DMS153 treated with DMSO at 0.1 percent for 48 hours (cell line): ENCODE measurements around the gene COPZ1.
"Not testable (repeated sequence)": the region's sequence is repeated elsewhere in the genome, so short reads cannot be mapped to it uniquely, and the experiment has no call there.

Experiments
- DNase-seq: peaks from one replicate; lab custom pipeline; 2025; ENCODE audit not compliant: unreplicated experiment; lab: John Stamatoyannopoulos, UW

COPZ1 gene

GRCh38 chr12:54330442-54330841 lies 5.5 kb downstream of the COPZ1 start:
- DNase-seq, result no peak

- no peak for DNase-seq
Observed at GRCh38 chr12:54331461-54331860, 6.5 kb downstream of the COPZ1 start.

GRCh38 chr12:54333420-54334034 lies 8.6 kb downstream of the COPZ1 start:
- DNase-seq, result no peak

GRCh38 chr12:54337280-54337842 lies 12.4 kb downstream of the COPZ1 start:
- DNase-seq, result no peak

GRCh38 chr12:54337854-54338650 lies 13.1 kb downstream of the COPZ1 start:
- no peak for DNase-seq

GRCh38 chr12:54338698-54339296 lies 13.9 kb downstream of the COPZ1 start:
- no peak for DNase-seq

GRCh38 chr12:54340846-54341245 lies 15.9 kb downstream of the COPZ1 start:
- DNase-seq, result no peak

GRCh38 chr12:54341378-54342300 lies 16.7 kb downstream of the COPZ1 start:
- DNase-seq, result no peak

- no peak for DNase-seq
Observed at GRCh38 chr12:54349036-54349435, 24.1 kb downstream of the COPZ1 start.

GRCh38 chr12:54349679-54350078 lies 24.7 kb downstream of the COPZ1 start:
- no peak for DNase-seq

- no peak for DNase-seq
Observed at GRCh38 chr12:54350743-54351142, 25.8 kb downstream of the COPZ1 start.

GRCh38 chr12:54351341-54351740 lies 26.4 kb downstream of the COPZ1 start:
- no peak for DNase-seq

GRCh38 chr12:54352022-54352531 lies 27.1 kb downstream of the COPZ1 start:
- peak; percentile 88 for DNase-seq

- DNase-seq, result peak; percentile 40
Observed at GRCh38 chr12:54352891-54353874, 28.3 kb downstream of the COPZ1 start.

GRCh38 chr12:54354271-54354670 lies 29.3 kb downstream of the COPZ1 start:
- DNase-seq, result not testable (repeated sequence)

GRCh38 chr12:54355104-54355815 lies 30.3 kb downstream of the COPZ1 start:
- no peak for DNase-seq

- DNase-seq, result no peak
Observed at GRCh38 chr12:54356228-54356627, 31.3 kb downstream of the COPZ1 start.

- DNase-seq, result no peak
Observed at GRCh38 chr12:54356951-54357356, 32.0 kb downstream of the COPZ1 start.
